GM19468 (cell line): ENCODE measurements around the gene KRT39.
"Not testable (repeated sequence)": the region's sequence is repeated elsewhere in the genome, so short reads cannot be mapped to it uniquely, and the experiment has no call there.

Source experiments
- ATAC-seq: cut with Tn5 transposase; IDR thresholded peaks from one replicate; pipeline ENCODE4 v1.9.1; 2021; ENCODE audit warnings: mild to moderate bottlenecking, moderate library complexity, moderate number of reproducible peaks; ENCODE audit not compliant: unreplicated experiment; ENCODE audit errors: extremely low read depth

The KRT39 gene

DNA sequence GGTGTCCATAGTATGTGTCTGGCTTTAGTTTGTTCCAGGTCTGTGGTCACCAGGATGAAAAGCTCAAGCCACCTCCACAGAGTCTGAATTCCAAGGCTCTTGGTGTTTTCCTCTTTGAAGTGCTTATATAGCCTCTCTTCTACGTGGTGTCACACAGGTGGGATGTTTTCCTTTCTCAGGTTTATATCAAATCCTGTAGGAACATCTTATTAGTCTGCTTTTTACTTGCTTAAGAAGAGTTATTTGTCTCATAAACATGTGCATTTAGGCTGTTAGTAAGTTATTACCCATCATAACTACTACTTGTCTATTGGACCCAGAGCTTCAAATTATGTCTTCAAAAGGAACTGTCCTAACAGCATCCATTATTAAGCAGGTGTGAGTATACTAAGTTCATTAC is at the start of gene KRT39:
Gene KRT39, minus strand, starts transcription at position 101 of the 400 bp plus-strand sequence. Its CDS starts 92 bp downstream, at position 9.
- ATAC-seq: no peak

DNA sequence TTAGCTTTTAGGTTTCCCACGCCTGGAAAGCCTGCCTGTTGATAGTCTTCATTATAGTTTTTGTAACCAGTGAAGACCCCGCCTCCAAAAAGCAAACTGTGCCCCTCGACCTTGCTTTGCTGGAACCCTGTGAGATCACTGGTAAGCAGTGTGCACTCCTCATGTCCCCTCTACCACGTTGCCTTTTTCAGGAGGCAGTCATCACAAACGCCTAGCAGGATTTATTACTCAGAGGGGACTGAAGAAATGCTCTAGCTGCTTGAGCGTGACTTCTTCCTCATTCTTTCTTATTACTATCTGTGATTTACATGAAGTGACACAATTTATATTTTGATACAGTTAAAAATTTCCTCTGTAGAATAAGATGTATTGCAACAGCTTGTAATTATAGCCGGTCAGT is 48.7 kb upstream of the KRT39 start:
- no peak for ATAC-seq

DNA sequence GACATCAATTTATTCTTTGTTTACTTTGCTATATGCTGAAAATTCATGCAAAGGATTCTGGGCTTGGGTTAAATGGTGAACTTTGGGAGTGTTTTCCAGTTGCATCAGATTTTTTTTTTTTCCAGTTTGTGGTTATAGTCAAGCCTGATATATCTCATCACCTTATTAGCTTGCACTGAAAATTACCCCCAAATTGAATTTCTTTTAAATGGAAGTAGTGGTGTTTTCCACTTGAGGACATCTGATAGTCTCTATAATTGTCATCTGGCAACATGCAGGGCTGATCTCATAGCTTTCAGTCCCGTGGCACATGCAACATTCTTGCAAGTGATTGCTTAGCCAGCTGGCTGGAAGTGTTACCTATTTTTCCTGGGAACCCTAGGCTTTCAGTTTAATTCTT is 46.9 kb upstream of the KRT39 start:
- ATAC-seq: no peak

DNA sequence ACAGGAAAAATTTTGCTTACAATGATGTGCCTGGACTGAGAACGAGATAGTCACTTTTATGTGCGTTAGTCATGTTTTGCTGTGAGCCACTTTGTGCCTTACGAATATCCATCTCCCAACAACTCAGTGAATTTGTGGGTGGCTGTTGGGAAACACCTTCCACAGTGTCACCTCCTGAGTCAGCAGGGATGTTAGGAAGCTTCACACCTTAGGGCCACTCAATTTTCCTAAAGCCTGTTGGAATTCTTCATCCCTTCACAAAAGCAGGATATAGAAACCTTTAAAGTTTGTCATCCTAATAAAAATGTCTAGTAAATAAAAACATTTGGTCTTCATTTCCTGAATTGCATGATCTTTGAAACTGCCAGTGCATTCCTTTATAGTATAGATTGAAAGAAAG is 46.4 kb upstream of the KRT39 start:
- no peak for ATAC-seq

DNA sequence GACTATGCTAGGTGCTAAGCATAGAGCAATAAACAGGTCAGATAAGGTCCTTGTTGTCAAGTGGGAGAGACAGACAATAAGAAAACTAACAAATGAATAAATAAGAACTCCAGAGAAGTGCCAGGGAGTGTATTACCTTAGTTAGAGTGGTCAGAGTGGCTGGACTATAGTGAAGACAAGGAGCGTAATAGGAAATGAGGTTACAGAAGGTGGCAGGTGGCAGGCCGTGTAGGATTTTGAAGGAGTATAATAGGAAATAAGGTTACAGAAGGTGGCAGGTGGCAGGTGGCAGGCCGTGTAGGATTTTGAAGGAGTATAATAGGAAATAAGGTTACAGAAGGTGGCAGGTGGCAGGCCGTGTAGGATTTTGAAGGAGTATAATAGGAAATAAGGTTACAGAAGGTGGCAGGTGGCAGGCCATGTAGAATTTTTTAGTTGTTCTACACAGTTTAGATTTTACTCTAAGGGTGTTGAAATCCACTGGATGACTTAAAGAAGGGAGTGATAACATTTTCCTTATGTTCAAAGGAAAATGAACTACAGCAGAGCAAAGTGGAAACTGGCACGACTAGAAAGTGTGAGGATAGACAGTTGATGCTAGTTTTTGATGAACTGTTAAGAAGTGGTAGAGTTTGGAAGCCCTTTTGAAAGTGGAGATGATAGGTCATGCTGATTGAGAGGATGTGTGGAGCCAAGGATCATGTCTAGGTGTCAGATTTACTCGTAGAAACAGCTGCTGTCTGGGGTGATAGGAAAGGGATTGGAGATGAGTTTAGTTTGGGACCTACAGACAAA is 45.8 kb upstream of the KRT39 start:
- ATAC-seq: no peak

DNA sequence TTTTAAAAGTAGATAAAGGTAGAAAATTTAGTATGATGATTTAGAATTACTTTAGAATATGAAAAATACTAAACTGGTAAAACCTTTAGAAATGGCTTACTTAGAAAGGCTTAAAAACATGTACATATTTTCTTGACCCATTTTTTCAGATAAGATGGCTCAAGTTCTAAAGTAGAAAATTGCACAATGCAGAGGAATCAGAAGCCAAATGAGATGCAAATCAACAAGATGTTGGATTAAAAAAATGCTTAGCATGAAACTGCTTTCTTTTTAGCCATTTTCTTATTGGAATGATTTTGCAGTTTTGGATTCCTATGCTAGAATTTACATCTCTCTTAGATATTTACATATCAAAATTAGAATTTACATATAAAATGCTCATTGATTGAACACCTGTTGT is 43.7 kb upstream of the KRT39 start:
- ATAC-seq: no peak

DNA sequence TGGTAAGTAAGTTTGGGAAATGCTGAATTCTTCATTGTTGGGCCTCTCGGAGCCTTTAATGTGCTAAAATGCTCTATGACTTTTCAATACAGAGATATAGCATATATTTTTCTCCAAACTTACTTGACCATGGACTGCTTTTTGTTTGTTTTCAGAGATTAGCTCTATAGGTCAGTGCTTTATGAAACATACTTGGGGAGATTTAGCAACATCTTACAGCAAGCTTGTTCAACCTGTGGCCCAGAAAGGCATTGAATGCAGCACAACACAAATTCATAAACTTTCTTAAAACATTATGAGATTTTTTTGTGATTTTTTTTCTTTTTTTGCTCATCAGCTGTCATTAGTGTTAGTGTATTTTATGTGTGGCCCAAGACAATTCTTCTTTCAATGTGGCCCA is 43.2 kb upstream of the KRT39 start:
- ATAC-seq: no peak

DNA sequence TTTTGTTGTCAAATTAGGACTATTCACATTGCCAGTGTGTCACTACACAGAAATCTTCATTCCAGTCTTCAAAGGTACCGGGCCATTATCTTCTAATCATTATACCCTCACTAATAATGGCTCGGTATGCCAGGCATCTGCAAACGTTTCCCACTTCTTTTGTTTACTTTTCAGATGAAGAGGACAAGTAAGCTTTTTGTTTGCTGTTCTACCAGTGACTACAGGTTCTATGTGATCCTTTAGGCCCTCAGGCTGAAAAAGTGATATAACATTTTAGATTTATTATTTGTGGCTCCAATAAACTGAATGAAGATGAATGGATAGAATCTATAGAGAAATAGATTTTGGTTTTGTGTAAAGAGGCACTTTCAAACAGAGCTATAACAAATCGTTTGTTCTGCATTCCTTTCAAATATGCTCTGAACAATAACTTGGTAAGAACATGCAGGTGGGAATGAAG is 42.6 kb upstream of the KRT39 start:
- ATAC-seq: no peak

DNA sequence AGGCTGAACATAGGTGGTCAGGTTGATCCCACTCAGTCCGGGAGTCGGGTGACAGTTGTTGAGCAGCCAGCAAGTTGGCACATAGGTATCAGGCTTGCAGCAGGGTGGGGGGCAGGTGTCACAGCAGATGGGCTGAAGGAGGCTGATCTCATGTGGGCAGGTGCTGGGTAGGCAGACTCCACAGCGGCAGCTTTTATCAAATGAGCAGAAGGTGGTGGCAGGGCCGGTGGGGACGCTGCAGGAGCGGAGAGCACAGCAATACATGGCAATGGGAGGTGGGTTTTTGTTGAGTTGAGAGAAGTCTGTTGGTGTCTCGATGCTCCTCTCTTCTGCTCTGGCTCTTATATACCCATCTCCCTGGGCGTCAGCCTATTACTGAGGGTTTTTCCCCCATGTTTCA is 42.1 kb upstream of the KRT39 start, which contains the start of gene KRTAP3-1:
Gene KRTAP3-1, minus strand, starts transcription at position 318 of the 400 bp plus-strand sequence. Its CDS starts 54 bp downstream, at position 264.
- ATAC-seq: no peak

DNA sequence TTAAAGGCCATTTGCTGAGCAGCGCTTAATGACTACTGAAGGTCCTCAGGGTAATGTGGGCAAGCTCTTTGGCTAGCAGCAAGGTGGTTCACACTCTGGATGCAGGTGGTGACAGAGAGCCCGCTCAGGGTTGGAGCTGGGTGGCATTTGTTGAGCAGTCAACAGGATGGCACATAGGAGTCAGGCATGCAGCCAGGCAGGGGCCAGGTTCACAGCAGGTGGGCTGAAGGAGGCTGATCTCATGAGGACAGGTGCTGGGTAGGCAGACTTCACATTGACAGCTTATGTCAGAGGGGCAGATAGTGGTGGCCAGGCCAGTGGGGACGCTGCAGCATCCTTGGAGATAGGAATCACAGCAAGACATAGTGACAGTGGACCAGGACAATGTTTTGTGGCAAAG is 37.6 kb upstream of the KRT39 start:
- no peak for ATAC-seq

DNA sequence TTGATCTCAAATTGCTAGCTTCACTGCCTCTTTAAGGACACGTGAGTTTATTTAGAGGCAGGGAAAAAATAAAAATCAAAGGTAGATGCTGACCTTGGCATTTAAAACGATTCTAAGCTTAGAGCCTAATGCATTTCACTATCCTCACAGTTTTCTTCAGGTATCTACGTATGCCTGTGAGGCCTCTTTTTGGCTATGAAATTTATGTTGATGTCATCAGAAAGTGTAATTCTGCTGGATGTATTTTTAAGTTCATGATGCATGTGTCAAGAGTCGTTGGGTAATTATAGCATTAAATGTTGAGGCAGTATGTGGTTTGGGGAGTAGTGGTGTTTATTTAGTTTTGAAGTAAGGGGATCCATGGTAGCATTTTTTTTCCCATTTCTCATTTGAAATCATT is 37.2 kb upstream of the KRT39 start:
- ATAC-seq: no peak

DNA sequence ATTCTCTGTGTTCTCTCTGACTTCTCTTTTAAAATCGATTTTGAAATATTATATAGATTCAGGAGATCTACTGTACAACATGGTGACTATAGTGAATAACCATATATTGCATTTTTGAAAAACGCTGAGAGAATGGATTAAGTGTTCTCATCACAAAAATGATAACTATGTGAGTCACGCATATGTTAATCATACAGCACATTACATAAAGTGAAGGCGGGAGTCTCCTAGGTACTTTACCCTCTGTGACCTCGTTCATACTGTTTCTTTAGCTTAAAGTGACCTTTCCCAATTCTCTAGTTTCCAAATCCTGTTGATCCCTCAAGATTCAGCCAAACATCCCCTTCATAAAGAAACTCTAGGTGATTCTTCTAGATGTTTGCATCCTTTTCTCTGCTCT is 36.1 kb upstream of the KRT39 start:
- ATAC-seq: no peak

DNA sequence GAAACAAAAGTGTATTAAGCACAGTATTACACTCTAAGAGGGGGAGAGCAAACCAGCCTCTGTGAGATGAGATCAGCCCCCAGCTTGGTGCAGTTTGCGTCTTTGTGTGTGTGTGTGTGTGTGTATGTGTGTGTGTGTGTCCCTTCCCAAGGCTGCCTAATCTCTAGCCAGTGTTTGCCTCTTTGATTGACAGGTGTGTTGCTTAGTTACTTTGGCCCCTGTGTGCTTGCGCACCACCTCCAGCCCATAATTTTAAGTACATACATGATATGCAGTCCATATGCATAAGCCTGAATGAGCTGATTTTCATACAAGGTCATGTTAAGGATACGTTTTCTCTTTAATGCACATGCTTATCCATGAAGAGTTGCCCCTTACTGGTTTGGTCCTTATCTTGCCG is 35.0 kb upstream of the KRT39 start:
- ATAC-seq: no peak

DNA sequence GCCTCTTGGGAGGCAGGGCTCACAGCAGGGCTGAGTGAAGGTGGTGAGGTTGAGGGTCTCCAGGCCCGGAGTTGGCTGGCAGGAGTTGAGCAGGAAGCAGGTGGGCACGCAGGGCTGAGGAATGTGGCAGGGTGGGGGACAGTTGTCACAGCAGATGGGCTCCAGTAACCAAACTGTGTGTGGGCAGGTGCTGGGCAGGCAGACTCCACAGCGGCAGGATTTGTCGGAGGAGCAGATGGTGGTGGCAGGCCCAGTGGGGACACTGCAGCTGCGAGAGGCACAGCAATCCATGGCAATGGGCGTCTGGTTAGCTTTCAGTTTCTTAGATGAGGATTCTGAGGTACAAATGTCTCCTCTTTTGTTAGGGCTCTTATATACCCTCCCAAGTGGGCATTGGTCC is 32.8 kb upstream of the KRT39 start, which contains the start of gene KRTAP3-2:
Gene KRTAP3-2, minus strand, starts transcription at position 344 of the 400 bp plus-strand sequence. Its CDS starts 53 bp downstream, at position 291.
- ATAC-seq: not testable (repeated sequence)

DNA sequence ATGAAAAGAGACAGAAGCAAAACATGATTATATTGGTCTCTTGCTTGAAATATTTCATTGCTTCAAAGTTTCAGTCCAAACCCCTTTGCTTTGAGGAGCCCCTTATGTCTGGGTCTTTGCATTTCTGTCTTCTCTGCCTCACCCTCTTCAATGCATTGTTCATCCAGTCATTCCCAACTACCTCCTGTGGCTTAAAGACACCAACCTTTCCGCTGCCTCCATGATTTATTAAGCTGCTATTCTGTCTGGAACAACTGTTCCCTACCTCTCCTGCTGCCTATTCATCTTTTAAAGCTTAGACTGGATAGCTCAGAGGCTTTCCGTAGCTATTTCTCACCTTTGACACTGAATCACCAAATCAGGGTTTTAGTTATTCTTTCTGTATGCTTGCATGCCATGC is 30.6 kb upstream of the KRT39 start:
- no peak for ATAC-seq

DNA sequence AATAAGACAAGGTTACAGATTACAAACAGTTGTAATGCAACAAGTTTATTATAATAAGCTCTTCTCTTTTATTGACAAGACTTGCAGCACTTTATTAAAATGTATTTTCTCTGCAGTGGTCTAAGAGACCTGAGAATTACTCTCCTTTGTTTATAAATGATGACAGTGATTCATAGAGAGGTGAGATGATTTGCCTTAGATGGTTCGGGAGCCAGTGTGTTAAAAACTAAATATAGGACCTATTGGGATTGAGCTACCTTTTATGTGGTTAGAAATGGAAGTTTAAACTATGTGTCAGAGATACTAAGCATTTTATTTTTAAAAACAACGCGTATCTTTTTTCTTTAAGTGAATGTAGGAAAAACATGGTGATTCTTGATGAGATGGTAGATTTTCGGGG is 30.1 kb upstream of the KRT39 start:
- ATAC-seq: no peak

DNA sequence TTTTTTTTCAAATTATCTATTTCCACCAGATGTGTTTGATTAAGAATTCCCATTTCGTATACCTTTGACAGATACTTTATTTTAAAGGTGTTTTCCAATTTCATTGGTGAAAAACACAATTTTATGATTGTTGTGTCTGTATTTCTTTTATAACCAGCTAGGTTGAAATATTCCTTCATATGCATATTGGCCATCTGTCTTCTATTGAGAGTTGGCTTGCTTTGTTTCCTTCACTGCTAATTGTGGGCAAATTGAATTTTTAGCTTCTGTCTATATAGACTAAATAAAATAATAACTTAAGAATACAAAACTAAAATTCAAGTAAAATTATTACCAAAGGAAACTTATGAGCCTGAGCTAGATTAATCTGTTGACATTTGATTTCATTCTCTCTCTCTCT is 28.4 kb upstream of the KRT39 start:
- ATAC-seq: no peak

DNA sequence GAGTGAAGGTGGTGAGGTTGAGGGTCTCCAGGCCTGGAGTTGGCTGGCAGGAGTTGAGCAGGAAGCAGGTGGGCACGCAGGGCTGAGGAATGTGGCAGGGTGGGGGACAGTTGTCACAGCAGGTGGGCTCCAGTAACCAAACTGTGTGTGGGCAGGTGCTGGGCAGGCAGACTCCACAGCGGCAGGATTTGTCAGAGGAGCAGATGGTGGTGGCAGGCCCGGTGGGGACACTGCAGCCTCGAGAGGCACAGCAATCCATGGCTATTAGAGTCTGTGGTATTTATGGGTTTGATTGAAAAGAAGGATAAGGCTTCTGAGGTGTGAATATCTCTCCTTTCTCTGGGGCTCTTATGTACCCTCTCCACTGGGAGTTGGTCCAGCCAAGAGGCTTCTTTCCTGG is 27.1 kb upstream of the KRT39 start, which contains the start of gene KRTAP3-3:
Gene KRTAP3-3, minus strand, starts transcription at position 326 of the 400 bp plus-strand sequence. Its CDS starts 67 bp downstream, at position 259.
- no peak for ATAC-seq

DNA sequence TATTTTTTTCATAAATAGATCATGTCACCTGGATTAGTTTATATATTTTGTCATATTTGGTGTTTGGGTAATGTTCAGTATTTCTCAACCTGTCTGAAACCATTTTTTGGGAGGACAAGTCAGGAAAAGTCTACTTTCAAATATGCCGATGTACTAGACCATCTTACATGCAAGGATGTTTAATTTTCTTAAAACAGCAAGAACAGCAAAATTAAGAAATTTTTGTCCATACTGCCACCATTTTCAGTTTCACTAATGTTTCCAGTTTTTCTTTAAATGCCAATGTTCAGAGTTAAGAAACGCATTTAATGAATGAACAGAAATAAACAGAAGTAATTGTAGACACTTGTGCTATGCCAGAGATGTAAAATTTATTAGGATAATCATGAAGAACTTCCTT is 26.3 kb upstream of the KRT39 start:
- no peak for ATAC-seq

DNA sequence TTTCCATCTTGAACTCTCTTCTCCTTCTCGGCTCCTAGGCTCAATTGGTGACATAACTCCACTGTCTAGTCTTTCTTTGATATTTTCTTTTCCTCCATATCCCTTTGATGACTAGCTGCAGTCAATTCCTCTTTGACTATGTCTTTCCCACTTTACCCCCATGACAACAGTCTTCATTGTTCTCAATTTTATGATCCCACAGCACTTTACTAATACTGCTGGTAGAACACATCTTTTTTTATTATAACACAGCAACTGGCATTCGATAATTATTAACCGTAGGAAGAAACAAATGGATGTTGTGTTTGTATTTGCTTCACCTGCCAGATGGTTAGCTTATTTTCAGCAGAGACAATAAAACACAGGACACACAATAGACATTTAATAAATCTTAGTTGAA is 25.9 kb upstream of the KRT39 start:
- ATAC-seq: no peak

DNA sequence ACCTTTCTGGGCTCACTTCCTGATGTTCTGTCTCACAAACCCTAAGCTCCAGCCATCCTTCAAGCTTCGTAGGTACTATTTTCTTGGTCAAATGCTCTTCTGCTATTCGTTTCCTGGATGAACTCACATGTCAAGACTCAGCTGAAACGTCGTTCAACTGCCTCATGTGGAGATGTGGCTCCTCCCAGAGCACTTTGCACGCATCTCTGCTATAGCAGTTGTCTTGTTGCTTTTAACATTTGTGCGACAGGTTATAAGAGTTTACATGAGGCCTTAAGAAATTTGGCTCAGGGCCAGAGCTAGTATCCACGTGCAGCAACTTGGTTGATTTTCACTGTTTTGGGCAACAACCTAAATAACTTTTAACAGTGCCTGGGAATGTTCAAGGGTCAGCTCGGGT is 20.2 kb upstream of the KRT39 start:
- no peak for ATAC-seq

DNA sequence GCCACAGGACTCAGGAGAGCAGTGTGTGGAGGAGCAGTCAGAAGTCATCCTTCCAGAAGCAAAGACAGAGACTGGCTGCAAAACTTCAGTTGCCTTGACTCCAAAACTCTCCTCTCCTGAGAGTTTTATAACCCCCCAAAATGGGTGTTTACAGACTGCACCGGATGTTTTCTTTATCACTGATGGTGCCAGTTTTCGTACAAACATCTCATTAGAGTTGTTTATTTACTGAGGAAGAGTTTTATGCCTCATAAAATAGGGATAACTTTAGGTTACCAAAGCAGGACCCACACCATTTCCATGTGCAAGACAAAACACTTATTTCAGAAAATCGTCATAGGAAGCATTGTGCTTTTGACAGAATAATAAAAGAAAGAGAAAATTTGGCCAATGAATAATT is 17.5 kb upstream of the KRT39 start, which contains the start of gene KRT40:
Gene KRT40, minus strand, starts transcription at position 101 of the 400 bp plus-strand sequence. Its CDS starts 53 bp downstream, at position 48.
- ATAC-seq: no peak
